Vagina (tissue), 2 donors: ENCODE results near the gene RTRAF. TPM values are rescaled to one million over a fixed set of nuclear protein-coding genes. Genes with fewer than 3 reads are reported as not detected.

Experiments used
- DNase-seq, 2 donors: peaks; one replicate each; pipeline ENCODE4 v3.0.0-alpha.2; 2017; ENCODE audit errors: extremely low spot score in 2 of 2
- H3K27ac ChIP-seq: fragments of 200-600 bp; sonication (generic); one replicate; pipeline ENCODE4 v1.5.1; 2019
- H3K27me3 ChIP-seq: fragments of 200-600 bp; sonication (generic); one replicate; pipeline ENCODE4 v1.5.1; 2019
- H3K36me3 ChIP-seq, 2 donors: fragments of 200-600 bp; sonication (generic); one replicate each; pipeline ENCODE4 v1.5.1; 2017 to 2019
- H3K4me1 ChIP-seq: fragments of 200-600 bp; sonication (generic); one replicate; pipeline ENCODE4 v1.5.1; 2019
- H3K4me3 ChIP-seq, 2 donors: fragments of 200-600 bp; sonication (generic); 1 replicate in 1 of 2; 2 replicates in 1 of 2; pipeline ENCODE4 v1.5.1; 2016 to 2019
- H3K9me3 ChIP-seq: fragments of 200-600 bp; sonication (generic); one replicate; pipeline ENCODE4 v1.5.1; 2019
- CTCF ChIP-seq, 3 experiments: fragments of 450-650 bp in 2 of 3; fragments of 200-600 bp in 1 of 3; sonication (generic) in 1 of 3; IDR thresholded peaks; one replicate each; pipeline ENCODE4 v1.5.1; 2017 to 2019; ENCODE audit warnings: antibody characterized with exemption in 3 of 3, mild to moderate bottlenecking in 2 of 3, moderate library complexity in 2 of 3
- POLR2A ChIP-seq, 2 donors: fragments of 450-650 bp; IDR thresholded peaks; one replicate each; pipeline ENCODE4 v1.6.1; 2017; ENCODE audit warnings: antibody characterized with exemption in 2 of 2, mild to moderate bottlenecking in 2 of 2, moderate library complexity in 2 of 2
- POLR2AphosphoS5 ChIP-seq, 2 donors: sonication (generic); formaldehyde crosslinking; IDR thresholded peaks; one replicate each; pipeline ENCODE4 v1.9.0; 2017; ENCODE audit warnings: antibody characterized with exemption in 2 of 2, mild to moderate bottlenecking in 2 of 2, low read depth in 1 of 2; ENCODE audit not compliant: insufficient read depth in 1 of 2
- intact Hi-C: fragments of 100-400 bp; cut with DNase I; formaldehyde crosslinking; loops from one replicate; pipeline ENCODE4 v1.15.1; 2023
- total RNA-seq: library from RNA; depleted of rRNA; stranded (reverse); fragments of >200 nt; gene quantifications from one replicate; pipeline ENCODE4 v1.2.3, GENCODE V29; 2016

RTRAF gene
- total RNA-seq, result 35.4 TPM

- H3K27me3 ChIP-seq, result no peaks in the 10 kb centered on the region
- peaks cover 19% of the 10 kb centered on the region for H3K4me1 ChIP-seq
- TF ChIP-seq CTCF (IDR thresholded peaks at IDR 0.05) (no peak), POLR2A (IDR thresholded peaks at IDR 0.05) (peak in 1 of 2 donors; percentile 60), POLR2AphosphoS5 (IDR thresholded peaks at IDR 0.05; ENCODE audit: insufficient read depth in 1 of 2, low read depth in 1 of 2) (peak; percentile 94 to 96)
- H3K36me3 ChIP-seq, result peaks cover 0 to 28% of the 10 kb centered on the region in 2 donors
- DNase-seq, result no peak
- H3K9me3 ChIP-seq, result no peaks in the 10 kb centered on the region
- peak within 1 kb of the TSS; percentile 66 for H3K27ac ChIP-seq
- H3K4me3 ChIP-seq, result peak within 1 kb of the TSS; percentile 82 to 86
- intact Hi-C loops, result no loop called here
Measured at GRCh38 chr14:51989293-51990234, at the start of gene RTRAF. Gene RTRAF (plus strand): TSS chr14:51989546. CDS start chr14:51989640, 94 bp downstream.

DNA sequence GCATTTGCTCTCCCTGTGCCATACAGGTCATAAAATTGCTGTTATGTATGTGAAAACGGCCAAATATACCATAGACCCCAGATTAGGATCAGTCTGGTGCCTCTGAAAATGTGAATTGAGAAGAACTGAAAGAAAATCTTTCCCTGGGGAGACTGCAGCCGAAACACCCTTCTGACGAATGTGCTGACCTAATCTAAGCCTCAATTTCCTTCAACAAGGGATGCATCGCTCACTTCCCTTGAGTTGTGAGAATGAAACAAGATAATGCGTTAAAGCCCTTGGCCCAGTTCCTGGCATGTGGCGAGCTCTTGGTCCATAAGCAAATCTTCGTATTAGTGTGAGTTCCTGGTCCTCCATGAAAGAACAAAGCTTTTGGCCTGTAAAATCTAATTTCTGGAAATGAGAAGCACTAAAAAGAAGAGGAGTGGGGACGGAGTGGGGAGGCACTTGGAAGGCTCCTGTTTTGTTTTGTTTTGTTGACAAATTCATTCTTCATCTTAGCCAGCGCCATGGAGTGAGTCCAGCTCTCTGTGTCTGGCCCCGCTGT lies 49.5 kb upstream of the RTRAF start:
- no peaks in the 10 kb centered on the region for H3K4me1 ChIP-seq
- no peaks in the 10 kb centered on the region for H3K9me3 ChIP-seq
- no peak overlapping the region for H3K4me3 ChIP-seq
- TF ChIP-seq POLR2AphosphoS5 (IDR thresholded peaks at IDR 0.05; ENCODE audit: insufficient read depth in 1 of 2, low read depth in 1 of 2) (no peak), CTCF (IDR thresholded peaks at IDR 0.05) (no peak), POLR2A (IDR thresholded peaks at IDR 0.05) (no peak)
- H3K27me3 ChIP-seq, result no peaks in the 10 kb centered on the region
- intact Hi-C loops, result no loop called here
- no peak overlapping the region for H3K27ac ChIP-seq
- H3K36me3 ChIP-seq, result no peaks in the 10 kb centered on the region
- no peak for DNase-seq

GRCh38 chr14:51942971-51943370 lies 46.4 kb upstream of the RTRAF start:
- Histone ChIP-seq H3K36me3 (no peaks in the 10 kb centered on the region), H3K27me3 (no peaks in the 10 kb centered on the region), H3K4me3 (no peak overlapping the region), H3K4me1 (no peaks in the 10 kb centered on the region), H3K27ac (no peak overlapping the region), H3K9me3 (no peaks in the 10 kb centered on the region)
- intact Hi-C loops, result no loop called here
- TF ChIP-seq POLR2A (IDR thresholded peaks at IDR 0.05) (no peak), CTCF (IDR thresholded peaks at IDR 0.05) (no peak), POLR2AphosphoS5 (IDR thresholded peaks at IDR 0.05; ENCODE audit: insufficient read depth in 1 of 2, low read depth in 1 of 2) (no peak)
- DNase-seq, result no peak

DNA sequence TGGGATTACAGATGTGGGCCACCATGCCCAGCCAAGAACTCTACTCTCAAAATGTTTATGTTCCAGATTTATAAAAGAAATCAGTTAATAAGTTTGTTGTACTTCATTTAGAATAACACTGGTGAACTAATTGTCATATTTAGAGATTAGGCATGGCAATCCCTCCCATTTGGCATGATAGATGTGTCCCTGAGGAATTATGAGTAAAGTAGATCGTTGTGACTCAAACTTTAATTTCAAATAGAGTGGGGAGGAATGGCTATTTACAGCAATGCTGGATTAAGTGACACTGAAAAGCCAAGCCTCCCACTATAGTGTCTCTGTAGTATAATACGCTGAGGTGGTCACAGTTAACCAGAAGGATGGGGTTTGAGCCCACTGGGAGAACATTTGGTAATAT lies 39.3 kb upstream of the RTRAF start:
- no peak overlapping the region for H3K27ac ChIP-seq
- DNase-seq, result no peak
- TF ChIP-seq CTCF (IDR thresholded peaks at IDR 0.05) (no peak), POLR2AphosphoS5 (IDR thresholded peaks at IDR 0.05; ENCODE audit: insufficient read depth in 1 of 2, low read depth in 1 of 2) (no peak), POLR2A (IDR thresholded peaks at IDR 0.05) (no peak)
- intact Hi-C loops, result no loop called here
- no peaks in the 10 kb centered on the region for H3K9me3 ChIP-seq
- no peak overlapping the region for H3K4me3 ChIP-seq
- no peaks in the 10 kb centered on the region for H3K4me1 ChIP-seq
- no peaks in the 10 kb centered on the region for H3K36me3 ChIP-seq
- no peaks in the 10 kb centered on the region for H3K27me3 ChIP-seq

DNA sequence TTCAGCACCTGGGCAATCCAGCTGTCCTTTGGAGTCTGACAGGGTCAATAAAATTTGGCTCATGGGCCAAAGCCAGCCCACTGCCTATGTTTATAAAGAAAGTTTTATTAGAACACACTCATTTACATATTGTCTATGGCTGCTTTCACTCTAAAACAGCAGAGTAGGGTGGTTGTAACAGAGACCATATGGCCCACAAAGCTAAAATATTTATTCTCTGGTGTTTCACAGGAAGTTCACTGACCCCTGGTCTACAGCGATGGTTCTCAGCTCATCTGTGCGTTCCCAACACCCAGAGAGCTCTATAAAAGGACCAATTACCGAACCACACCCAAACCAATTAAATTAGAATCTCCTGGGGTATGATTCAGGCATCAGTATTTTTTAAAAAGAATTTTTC lies 37.7 kb upstream of the RTRAF start:
- no peaks in the 10 kb centered on the region for H3K4me1 ChIP-seq
- no peak for DNase-seq
- intact Hi-C loops, result no loop called here
- H3K36me3 ChIP-seq, result no peaks in the 10 kb centered on the region
- TF ChIP-seq CTCF (IDR thresholded peaks at IDR 0.05) (no peak), POLR2A (IDR thresholded peaks at IDR 0.05) (no peak), POLR2AphosphoS5 (IDR thresholded peaks at IDR 0.05; ENCODE audit: insufficient read depth in 1 of 2, low read depth in 1 of 2) (no peak)
- H3K9me3 ChIP-seq, result no peaks in the 10 kb centered on the region
- H3K4me3 ChIP-seq, result no peak overlapping the region
- no peak overlapping the region for H3K27ac ChIP-seq
- no peaks in the 10 kb centered on the region for H3K27me3 ChIP-seq
